ENCODE measurements around the gene GSC2. TPM values are rescaled to one million over a fixed set of nuclear protein-coding genes. Genes with fewer than 3 reads are reported as not detected.
A peak's percentile ranks its signal among the peaks of the same experiment; 100 is the strongest.

The GSC2 gene
- total and polyA plus RNA-seq, 9 of the 15 experiments (the other 6 are each of a cell fraction or from before 2014, with no cell fraction given), result not detected

GRCh38 chr22:19197997-19198865 is 48.1 kb upstream of the GSC2 start (continued):
- 0 out of 2 replicates have a peak, but pooled peaks have one; percentile 55 for TF ChIP-seq ZNF431 (CRISPR knock-in tag; IDR thresholded peaks at IDR 0.05)
- no peak for TF ChIP-seq ZNF146 (CRISPR knock-in tag; IDR thresholded peaks at IDR 0.05; ENCODE audit: unreplicated experiment)
- no peak for TF ChIP-seq SRSF9 (IDR thresholded peaks at IDR 0.05; ENCODE audit: borderline replicate concordance, low read depth, low read length)
- no peak for TF ChIP-seq POLR2AphosphoS2 (IDR thresholded peaks at IDR 0.05; ENCODE audit: low read length)
- no peak for TF ChIP-seq FUS (optimal IDR thresholded peaks at IDR 0.05; ENCODE audit: low read depth, low read length)
- TF ChIP-seq BCLAF1 (IDR thresholded peaks at IDR 0.05; ENCODE audit: borderline replicate concordance in 1 of 2, control insufficient read depth in 1 of 2, low read depth in 2 of 2, low read length in 1 of 2), result no peak
- no peak for TF ChIP-seq NR4A1 (CRISPR knock-in tag; IDR thresholded peaks at IDR 0.05)
- TF ChIP-seq NR4A1 (tag; IDR thresholded peaks at IDR 0.05), result no peak
- no peak for TF ChIP-seq CBX2 (IDR thresholded peaks at IDR 0.05; ENCODE audit: insufficient read depth, low read length, poor library complexity, severe bottlenecking)
- TF ChIP-seq TAF9B (IDR thresholded peaks at IDR 0.05; ENCODE audit: partially characterized antibody), result no peak
- TF ChIP-seq IRF9 (tag; IDR thresholded peaks at IDR 0.05), result no peak
- TF ChIP-seq ILK (tag; IDR thresholded peaks at IDR 0.05; ENCODE audit: borderline replicate concordance, low read depth), result no peak
- no peak for TF ChIP-seq HBP1 (CRISPR knock-in tag; IDR thresholded peaks at IDR 0.05)
- TF ChIP-seq TEAD4 (IDR thresholded peaks at IDR 0.05; ENCODE audit: low read length), result no peak
- no peak for TF ChIP-seq TEAD4 (CRISPR knock-in tag; IDR thresholded peaks at IDR 0.05; ENCODE audit: borderline replicate concordance)
- no peak for TF ChIP-seq AFF1 (IDR thresholded peaks at IDR 0.05; ENCODE audit: low read depth in 1 of 2, partially characterized antibody in 2 of 2)
- no peak for TF ChIP-seq MECOM (CRISPR knock-in tag; IDR thresholded peaks at IDR 0.05)

All from K562 (cell line).